NT2/D1 (cell line): Measurements from ENCODE around the gene LPP.

ENCODE experiments used
- SUZ12 ChIP-seq: IDR thresholded peaks from 2 replicates; pipeline ENCODE4 v1.6.1; 2011; ENCODE audit not compliant: insufficient read length, insufficient read depth; ENCODE audit errors: extremely low read depth
- YY1 ChIP-seq: IDR thresholded peaks from 2 replicates; pipeline ENCODE4 v1.6.1; 2011; ENCODE audit not compliant: insufficient read length, insufficient read depth
- ZNF274 ChIP-seq: IDR thresholded peaks from 2 replicates; pipeline ENCODE4 v1.6.1; 2011; ENCODE audit warnings: mild to moderate bottlenecking, low read depth, low read length

DNA sequence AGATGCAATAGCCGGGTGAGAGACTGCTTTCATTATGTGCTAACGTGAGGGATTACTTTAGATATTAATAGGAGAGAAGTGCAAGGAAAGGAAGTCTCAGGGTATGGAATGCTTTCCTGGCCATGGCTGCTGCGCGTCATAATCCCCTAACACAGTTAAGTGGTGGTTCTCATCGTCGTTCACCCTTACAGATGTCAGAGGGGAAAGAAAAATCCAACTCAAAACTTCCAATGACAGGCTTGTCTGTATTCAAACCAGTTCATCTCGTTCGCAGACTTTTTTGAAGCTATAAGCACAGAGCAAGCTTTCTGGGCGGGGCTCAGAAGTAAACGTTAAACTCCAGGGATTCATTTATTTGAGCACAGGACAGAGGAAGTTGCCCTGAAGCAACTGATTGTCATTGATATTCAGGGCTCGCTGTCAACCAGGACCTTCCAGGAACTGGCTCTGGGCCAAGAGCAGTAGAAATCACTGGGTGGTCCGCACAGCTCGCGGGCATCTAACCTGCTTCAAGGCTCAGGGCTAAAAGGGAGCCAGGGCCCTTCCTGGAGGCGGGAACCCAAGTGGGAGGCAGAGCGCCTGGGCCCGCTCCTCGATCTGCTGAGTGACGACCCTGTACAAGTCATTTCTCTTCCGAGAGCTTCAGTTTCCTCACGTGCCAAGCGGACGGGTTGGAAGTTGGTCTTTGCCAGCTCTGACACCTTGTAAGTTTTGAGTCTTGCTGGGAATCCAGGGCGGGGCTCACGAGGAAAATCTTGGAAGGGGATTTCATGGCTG is 1.1 kb upstream of the LPP start:
- TF ChIP-seq ZNF274 = no peak
- no peak for TF ChIP-seq YY1
- no peak for TF ChIP-seq SUZ12
